Measurements from ENCODE around the gene PAXIP1.
A peak's percentile ranks its signal among the peaks of the same experiment; 100 is the strongest.
"Not testable (repeated sequence)": the region's sequence is repeated elsewhere in the genome, so short reads cannot be mapped to it uniquely, and the experiment has no call there.

Gene PAXIP1

GRCh38 chr7:154937837-154938236 is 65.1 kb downstream of the PAXIP1 start:
- no peak for DNase-seq (ENCODE audit: low read depth)

GRCh38 chr7:154934353-154934952 is 68.5 kb downstream of the PAXIP1 start:
- not testable (repeated sequence) for DNase-seq (ENCODE audit: low read depth)

- DNase-seq (ENCODE audit: low read depth) = no peak
Observed at GRCh38 chr7:154931906-154932305, 71.0 kb downstream of the PAXIP1 start.

GRCh38 chr7:154929006-154929726 is 73.8 kb downstream of the PAXIP1 start:
- DNase-seq (ENCODE audit: low read depth) = no peak

GRCh38 chr7:154928136-154929005 is 74.6 kb downstream of the PAXIP1 start:
- peak; percentile 35 for DNase-seq (ENCODE audit: low read depth)

- peak; percentile 69 for DNase-seq (ENCODE audit: low read depth)
Observed at GRCh38 chr7:154927624-154928125, 75.2 kb downstream of the PAXIP1 start.

GRCh38 chr7:154922472-154922871 is 80.5 kb downstream of the PAXIP1 start:
- DNase-seq (ENCODE audit: low read depth) = not testable (repeated sequence)

GRCh38 chr7:154919344-154920225 is 83.3 kb downstream of the PAXIP1 start:
- no peak for DNase-seq (ENCODE audit: low read depth)

GRCh38 chr7:154918741-154919140 is 84.2 kb downstream of the PAXIP1 start:
- DNase-seq (ENCODE audit: low read depth) = no peak

- DNase-seq (ENCODE audit: low read depth) = no peak
Observed at GRCh38 chr7:154918266-154918665, 84.7 kb downstream of the PAXIP1 start.

GRCh38 chr7:154917808-154918160 is 85.1 kb downstream of the PAXIP1 start:
- DNase-seq (ENCODE audit: low read depth) = no peak

- DNase-seq (ENCODE audit: low read depth) = no peak
Observed at GRCh38 chr7:154916856-154917807, 85.8 kb downstream of the PAXIP1 start.

- no peak for DNase-seq (ENCODE audit: low read depth)
Observed at GRCh38 chr7:154916381-154916780, 86.5 kb downstream of the PAXIP1 start.

GRCh38 chr7:154915600-154915999 is 87.3 kb downstream of the PAXIP1 start:
- no peak for DNase-seq (ENCODE audit: low read depth)

GRCh38 chr7:154914996-154915380 is 87.9 kb downstream of the PAXIP1 start:
- DNase-seq (ENCODE audit: low read depth) = no peak

GRCh38 chr7:154914308-154914995 is 88.5 kb downstream of the PAXIP1 start:
- DNase-seq (ENCODE audit: low read depth) = no peak

GRCh38 chr7:154913638-154914307 is 89.2 kb downstream of the PAXIP1 start:
- peak; percentile 81 for DNase-seq (ENCODE audit: low read depth)

- DNase-seq (ENCODE audit: low read depth) = no peak
Observed at GRCh38 chr7:154912871-154913637, 89.9 kb downstream of the PAXIP1 start.

All from activated T-cell treated with anti-CD3 and anti-CD28 coated beads for 24 hours (primary cell).